A673 (cell line): ENCODE measurements around the gene FOSL1.

Experiments used
- CTCF ChIP-seq: fragments of 300-800, 200-600 bp; sonication (generic); conservative IDR thresholded peaks from 2 replicates; pipeline ENCODE4 v1.5.1; 2017; ENCODE audit warnings: low read depth, mild to moderate bottlenecking, antibody characterized with exemption, low read length, moderate library complexity, mixed read lengths
- EZH2 ChIP-seq: fragments of 200-600 bp; sonication (generic); IDR thresholded peaks from 2 replicates; pipeline ENCODE4 v1.6.1; 2017; ENCODE audit warnings: borderline replicate concordance, low read depth, mild to moderate bottlenecking, mixed read lengths, antibody characterized with exemption, low read length; ENCODE audit not compliant: poor library complexity, severe bottlenecking

GRCh38 chr11:65868907-65869306 is 31.3 kb downstream of the FOSL1 start:
- no peak for TF ChIP-seq EZH2
- TF ChIP-seq CTCF, result no peak
